Activated CD8-positive, alpha-beta memory T cell treated with anti-CD3 and anti-CD28 coated beads for 48 hours (primary cell): Measurements from ENCODE around the gene SMIM5.

Experiments used
- DNase-seq, 3 experiments: peaks; one replicate each; pipeline ENCODE4 v3.0.0-alpha.2; 2020; ENCODE audit warnings: low read depth in 2 of 3, low spot score in 2 of 3

Gene SMIM5

DNA sequence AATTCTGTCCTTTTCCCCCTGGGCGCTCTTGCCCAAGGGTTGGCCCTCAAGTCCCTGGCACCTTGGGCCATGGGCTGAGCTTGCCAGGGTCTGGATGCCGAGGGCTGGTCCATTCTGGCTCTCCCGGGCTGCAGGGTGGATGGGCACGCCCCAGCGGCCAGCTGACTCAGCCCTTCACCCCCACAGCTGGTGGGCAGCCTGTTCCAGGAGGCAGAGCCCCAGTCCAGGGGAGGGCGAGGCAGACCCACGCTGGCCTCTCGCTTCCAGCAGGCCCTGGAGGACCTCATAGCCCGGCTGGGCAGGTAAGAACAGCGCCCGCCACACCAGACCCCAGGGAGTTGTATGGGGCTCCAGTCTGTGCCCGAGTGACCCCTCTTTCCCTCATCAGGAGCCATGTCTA, 30.6 kb upstream of the SMIM5 start:
- no peak for DNase-seq

DNA sequence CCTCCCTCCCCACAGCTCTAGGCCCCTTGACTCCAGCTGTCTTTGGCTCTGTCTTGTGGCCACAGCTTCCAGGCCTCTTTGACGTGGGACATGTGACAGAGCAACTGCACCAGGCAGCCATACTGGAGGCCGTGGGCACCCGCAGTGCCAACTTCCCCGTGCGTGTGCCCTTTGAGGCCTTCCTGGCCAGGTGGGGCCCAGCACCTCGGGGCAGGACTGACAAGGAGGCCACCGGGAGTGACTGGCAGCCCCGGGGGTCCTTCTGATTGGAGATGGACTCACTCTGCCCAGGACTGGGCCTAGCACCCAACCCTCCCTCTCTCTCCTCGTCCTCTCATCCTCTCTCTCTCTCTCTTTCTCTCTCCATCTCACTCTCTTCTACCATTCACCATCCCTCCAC, 30.1 kb upstream of the SMIM5 start:
- DNase-seq, result no peak

DNA sequence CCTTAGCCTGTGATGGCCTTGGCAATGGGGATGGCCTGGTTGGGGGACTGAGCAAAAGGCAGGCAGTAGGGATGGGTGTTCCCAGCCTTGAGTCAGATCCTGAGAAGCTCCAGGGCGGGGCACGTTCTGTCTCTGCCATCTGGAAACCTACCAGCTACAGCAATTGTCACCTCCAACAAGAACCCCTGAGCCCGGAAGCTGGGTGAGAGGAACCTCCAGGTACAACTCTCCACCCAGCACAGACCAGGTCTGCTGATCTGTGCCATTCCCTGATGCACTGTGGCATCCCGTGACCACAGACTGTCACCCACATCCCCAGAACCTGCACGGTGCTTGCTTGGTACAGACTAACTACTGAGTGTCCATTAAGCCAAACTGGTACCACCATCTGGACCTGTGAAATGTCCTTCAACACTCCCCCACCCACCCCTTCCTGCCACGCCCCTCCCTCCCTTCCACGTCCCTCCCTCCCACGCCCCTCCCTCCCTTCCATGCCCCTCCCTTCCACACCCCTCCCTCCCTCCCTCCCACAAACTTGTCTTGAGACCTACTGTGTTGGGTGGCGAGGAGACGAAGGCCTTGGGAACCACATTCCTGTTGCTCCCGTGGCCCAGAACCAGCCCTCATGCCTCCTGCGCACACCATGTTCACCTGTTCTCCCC, 29.1 kb upstream of the SMIM5 start:
- DNase-seq, result no peak

DNA sequence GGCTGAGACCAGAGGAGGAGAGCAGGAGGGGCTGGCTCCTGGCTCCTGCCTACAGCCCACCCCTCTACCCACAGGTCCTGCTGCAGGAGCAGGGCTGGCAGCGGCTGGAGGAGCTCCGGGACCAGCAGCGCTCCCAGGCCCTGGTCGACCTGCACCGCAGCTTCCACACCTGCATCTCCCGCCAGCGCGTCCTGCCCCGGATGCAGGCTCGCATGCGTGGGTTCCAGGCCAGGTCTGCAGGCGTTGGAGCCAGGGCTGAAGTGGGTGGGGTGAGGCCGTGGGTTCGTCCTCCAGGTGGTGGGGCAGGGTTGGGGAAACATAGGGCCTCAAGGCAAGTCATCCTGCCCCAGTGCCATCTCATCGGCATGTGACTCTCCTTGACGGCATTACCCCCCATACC, 27.4 kb upstream of the SMIM5 start:
- no peak for DNase-seq

DNA sequence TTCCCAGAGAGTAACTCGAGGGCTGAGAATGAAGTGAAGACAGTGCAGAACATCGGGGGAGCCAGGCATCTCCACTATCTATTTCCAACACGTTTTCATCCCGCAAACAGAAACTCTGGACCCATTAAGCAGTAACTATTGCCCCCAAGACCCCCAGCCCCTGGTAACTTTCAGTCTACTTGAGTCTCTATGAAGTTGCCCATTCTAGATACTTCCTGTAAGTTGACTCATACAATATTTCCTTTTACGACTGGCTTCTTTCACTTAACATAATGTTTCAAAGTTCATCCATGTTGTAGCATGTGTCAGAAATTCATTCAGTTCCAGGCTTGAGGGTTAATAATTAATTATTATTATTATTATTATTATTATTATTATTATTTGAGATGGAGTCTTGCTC, 26.1 kb upstream of the SMIM5 start:
- no peak for DNase-seq

DNA sequence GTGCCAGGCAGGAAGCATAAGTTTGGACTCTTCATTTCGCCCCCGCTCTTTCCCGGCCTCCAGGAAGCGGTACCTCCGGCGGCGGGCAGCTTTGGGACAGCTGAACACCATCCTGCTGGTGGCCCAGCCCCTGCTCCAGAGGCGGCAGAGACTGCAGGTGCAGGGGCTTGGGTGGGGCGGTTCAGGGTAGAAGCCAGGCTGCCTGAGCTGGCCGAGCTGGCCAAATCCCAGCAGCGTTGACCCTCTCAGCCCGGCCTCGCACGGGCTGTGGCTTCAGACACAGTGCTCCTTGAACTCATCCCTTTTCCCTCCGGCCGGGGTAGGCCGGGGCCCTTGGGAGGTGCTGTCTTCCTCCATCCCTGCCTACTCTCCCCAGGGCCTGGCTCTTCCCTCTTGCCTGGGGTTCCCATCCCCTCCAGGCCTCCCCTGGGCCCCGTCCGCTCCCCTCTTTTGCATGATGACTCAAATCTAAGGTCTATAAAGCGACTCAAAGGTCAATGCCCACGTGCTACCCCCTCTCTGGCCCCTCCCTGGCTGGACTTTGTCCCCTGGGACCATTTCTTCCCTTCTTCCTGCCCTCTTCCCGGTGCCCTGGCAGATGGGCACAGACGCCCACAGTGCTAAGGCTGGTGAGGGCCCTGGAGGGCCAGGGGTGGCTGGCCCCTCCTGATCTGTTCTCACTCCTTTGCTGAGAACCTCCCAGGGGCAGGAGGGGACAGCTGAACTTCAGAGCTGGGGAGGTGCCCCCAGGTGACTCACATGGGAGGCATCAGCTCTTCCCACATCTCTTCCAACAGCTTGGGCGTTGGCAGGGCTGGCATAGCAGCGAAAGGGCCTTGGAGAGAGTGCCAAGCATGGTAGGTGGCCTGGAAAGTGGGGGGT, 22.9 kb upstream of the SMIM5 start:
- DNase-seq, result no peak

DNA sequence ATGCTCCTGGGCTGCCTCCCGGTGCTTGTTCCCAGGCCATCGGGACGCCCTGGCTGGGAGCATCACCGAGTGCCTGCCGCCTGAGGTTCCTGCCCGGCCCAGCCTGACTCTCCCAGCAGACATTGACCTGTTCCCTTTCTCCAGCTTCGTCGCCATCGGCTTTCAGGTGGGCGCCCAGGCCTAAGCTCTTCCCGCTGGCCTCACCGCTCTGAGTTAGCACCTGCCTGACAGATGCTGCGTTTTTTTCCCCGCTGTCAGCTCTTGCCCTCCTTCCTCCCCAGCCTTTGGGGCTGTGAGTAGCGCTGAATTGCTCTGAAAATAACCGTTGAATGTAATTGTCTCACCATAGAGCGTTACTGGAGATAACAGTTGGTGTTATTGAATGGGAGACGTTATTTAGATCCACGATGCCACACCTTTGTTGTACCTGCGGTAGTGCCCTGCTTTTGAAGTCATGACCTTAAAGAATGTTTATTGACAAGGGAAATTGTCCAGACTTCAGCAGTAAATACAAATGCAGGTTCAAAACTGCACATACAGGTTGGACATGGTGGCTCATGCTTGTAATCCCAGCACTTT, 21.3 kb upstream of the SMIM5 start:
- no peak for DNase-seq

DNA sequence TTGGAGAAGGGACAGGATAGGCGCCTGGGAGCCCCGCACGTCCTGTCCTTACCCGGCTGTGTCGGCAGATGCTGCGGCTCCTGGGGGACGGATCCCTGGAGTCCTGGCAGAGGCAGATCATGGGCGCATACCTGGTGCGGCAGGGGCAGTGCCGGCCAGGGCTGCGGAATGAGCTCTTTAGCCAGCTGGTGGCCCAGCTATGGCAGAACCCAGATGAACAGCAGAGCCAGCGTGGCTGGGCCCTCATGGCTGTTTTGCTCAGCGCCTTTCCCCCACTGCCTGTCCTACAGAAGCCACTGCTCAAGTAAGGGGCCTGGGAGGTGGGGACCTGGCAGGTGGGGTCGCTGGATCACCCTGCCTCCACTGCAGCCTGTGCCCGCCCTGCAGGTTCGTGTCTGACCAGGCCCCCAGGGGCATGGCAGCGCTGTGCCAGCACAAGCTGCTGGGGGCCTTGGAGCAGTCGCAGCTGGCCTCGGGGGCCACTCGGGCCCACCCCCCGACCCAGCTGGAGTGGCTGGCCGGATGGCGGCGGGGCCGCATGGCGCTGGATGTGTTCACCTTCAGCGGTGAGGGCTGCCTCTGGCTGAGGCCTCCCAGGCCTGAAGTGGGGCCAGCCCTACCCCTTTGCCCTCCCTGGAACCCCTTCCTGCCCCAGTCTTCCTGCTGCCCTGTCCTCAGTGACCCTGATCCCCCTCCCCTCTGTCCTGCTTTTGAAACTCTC, 20.2 kb upstream of the SMIM5 start:
- no peak for DNase-seq

DNA sequence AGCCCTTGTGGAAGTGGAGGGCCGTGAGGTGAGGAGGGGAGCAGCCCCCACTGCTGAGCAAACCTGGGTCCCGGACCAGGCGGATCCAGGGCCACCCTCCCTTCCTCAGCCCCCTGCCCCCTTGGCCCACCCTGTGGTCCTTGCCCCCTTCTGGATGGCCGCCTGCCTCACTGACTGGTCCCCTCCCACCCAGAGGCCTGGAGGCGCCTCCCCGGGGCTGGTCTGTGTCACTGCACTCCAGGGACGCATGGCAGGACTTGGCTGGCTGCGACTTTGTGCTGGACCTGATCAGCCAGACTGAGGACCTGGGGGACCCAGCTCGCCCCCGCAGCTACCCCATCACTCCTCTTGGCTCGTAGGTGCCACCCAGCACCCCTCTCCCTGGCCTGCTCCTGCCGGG, 19.2 kb upstream of the SMIM5 start:
- DNase-seq, result no peak

DNA sequence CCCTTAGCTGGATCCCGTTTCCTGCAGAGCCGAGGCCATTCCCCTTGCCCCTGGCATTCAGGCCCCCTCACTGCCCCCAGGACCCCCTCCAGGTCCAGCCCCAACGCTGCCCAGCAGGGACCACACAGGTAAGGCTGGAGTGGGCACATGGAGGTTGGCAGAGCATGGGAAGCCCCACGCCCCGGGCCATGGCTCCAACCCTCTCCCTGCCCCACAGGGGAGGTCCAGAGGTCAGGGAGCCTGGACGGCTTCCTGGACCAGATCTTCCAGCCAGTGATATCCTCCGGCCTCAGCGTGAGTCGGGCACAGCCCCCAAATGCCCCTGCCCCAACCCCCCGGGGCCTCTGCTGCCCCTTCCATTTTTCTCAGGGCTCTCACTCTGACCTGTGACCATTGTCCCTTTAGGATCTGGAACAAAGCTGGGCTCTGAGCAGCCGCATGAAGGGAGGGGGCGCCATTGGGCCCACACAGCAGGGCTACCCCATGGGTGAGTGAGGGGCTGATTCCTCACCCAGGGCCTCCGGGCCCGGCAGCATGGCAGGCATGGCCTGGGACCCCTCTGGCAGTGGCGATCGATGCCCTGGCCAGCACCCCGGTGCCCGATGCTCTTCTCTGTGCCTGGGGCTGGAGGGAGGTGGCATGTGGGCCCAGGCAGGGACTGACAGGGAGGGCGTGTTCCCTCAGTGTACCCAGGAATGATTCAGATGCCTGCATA, 18.5 kb upstream of the SMIM5 start:
- no peak for DNase-seq

DNA sequence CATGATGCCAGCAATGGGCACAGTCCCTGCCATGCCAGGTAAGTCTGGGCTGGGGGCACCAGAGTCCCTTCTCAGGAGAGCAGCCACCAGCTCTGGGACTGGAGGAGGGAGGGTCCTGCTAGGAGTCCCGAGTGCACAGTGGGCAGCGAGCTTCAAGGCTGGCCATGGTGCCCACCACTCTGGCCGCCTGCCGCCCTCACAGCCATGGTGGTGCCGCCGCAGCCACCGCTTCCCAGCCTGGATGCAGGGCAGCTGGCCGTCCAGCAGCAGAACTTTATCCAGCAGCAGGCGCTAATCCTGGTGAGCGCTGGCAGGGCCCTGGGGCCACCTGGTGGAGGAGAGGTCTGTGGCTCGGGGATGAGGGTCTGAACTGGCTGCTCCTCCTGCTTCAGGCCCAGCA, 17.9 kb upstream of the SMIM5 start:
- no peak for DNase-seq

DNA sequence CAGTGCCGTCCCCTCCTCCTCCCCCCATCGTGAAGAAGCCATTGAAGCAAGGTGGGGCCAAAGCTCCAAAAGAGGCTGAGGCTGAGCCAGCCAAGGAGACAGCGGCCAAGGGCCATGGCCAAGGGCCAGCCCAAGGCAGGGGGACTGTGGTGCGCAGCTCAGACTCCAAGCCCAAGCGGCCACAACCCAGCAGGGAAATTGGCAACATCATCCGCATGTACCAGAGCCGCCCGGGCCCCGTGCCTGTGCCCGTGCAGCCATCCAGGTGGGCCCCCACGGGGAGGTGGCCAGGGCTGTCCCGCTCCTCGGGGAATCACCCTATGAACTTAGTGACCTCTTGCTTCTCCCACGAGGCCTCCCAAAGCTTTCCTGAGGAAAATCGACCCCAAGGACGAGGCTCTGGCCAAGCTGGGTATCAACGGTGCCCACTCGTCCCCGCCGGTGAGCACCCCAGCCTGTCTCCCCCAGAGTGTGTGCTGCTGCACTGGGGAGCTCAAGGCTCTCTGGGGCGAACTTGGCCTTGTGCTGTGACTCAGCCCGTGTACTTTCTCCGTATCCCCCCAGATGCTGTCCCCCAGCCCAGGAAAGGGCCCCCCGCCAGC, 16.6 kb upstream of the SMIM5 start:
- no peak for DNase-seq

DNA sequence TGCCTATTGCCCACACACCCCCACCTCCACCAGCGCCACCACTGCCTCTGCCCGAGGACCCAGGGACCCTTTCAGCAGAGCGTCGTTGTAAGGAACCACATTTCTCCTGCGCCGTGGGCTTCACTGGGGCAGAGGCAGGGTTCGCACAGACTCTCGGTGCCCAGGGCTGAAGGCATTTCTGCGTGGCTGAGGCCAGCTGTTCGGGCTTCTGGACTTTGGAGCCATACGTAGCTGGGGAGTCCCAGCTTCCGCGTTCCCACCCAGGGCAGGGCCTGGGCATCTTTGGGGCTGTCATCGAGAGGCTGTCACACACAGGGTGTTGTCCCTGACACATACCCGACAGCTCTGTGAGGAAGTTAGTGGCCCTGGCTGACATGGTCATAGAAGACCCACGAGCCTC, 16.0 kb upstream of the SMIM5 start:
- no peak for DNase-seq

DNA sequence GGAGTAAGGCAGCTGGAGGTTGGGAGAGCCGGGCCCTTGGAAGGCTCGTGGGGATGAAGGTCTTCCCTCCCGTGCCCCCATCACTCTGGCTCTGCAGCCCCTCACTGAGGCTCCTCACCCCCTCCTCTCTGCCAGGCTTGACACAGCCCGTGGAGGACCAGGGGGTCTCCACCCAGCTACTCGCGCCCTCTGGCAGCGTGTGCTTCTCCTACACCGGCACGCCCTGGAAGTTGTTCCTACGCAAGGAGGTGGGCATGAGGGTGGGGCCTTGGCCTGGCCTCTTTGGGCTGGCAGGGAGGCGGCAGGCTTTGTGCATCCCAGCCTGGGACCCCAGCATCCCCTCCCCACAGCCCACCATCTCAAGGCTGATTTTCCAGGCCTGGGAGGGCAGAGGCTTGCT, 15.6 kb upstream of the SMIM5 start:
- no peak for DNase-seq

DNA sequence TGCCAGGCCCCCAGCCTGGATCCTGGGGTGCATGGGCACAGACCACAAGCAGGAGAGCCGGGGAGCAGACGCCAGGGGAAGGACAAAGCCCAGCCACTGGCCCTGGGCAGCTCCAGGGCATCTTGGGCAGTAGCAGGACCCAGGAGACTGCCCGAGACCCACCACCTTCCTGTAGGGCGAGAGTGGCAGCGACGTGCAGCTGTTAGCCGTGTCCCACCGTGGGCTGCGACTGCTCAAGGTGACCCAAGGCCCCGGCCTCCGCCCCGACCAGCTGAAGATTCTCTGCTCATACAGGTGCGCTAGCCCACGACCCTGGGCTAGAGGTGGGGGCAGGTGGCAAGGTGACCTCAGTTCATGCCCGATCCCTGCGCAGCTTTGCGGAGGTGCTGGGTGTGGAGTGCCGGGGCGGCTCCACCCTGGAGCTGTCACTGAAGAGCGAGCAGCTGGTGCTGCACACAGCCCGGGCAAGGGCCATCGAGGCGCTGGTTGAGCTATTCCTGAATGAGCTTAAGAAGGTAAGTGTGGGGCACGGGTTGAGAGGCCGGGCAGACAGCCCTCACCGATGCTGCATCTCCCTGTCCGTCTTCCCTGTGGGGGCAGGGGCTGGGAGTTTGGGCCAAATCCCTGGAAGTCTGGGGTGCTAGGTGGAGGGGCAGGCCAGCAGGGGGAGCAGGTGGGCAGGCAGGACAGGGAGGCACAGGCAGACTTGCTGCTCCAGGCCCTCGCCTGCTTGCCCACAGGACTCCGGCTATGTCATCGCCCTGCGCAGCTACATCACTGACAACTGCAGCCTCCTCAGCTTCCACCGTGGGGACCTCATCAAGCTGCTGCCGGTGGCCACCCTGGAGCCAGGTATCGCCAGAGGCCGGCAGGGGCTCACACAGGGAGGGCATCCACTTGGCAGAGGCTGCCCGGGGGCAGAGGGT, 13.5 kb upstream of the SMIM5 start:
- no peak for DNase-seq

DNA sequence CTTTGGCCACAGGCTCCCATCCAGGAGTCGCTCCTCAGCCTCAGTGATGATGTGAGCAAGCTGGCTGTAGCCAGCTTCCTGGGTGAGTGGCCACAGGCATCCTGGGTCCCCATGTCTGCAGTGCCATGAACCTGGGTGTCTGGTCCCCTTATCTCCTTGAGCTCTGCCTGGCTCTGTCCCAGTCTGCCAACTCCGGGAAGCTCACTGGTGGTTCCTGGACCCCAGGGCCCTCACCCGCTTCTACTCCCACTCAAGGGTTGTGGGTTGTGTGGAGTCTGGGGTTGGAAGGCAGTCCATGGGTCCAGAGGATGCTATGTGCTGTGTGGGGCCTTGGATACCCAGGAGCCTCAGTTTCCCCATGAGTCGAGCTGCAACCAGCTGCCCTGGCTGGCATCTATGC, 11.7 kb upstream of the SMIM5 start:
- DNase-seq, result no peak

DNA sequence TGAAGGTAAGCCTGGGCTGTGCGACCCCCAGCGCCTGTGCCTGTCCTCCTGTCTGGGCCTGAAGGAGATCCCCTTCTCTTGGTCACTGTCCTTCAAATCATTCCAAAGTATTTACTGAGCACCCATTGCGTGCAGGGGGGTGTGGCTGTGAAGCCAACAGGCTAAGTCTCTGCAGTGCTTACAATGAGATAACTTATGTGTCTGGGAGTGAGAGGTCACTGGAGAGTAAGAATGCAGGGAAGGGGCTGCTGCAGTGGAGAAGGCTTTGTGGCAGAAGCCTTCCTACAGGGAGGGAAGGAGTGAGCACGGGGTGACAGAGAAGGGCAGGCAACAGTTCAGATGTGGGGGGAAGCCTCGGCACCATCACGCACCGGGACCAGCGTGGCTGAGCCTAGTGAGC, 11.2 kb upstream of the SMIM5 start:
- no peak for DNase-seq

DNA sequence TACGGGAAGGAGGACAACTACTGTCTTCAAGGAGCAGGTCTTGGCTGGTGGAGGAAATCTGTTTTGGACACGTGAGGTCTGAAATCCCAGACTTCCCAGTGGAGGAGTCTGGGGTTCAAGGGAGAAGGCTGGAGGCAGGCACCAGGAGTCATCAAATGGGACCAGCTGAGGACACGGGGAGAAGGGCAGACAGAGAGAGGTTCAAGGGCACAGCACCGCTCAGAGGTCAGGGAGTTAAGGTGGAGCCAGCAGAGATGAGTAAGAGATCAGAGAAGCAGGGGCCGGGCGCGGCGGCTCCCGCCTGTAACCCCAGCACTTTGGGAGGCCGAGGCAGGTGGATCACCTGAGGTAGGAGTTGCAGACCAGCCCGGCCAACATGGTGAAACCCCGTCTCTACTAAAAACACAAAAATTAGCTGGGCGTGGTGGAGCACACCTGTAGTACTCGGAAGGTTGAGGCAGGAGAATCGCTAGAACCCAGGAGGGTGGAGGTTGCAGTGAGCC, 10.4 kb upstream of the SMIM5 start:
- DNase-seq, result no peak

DNA sequence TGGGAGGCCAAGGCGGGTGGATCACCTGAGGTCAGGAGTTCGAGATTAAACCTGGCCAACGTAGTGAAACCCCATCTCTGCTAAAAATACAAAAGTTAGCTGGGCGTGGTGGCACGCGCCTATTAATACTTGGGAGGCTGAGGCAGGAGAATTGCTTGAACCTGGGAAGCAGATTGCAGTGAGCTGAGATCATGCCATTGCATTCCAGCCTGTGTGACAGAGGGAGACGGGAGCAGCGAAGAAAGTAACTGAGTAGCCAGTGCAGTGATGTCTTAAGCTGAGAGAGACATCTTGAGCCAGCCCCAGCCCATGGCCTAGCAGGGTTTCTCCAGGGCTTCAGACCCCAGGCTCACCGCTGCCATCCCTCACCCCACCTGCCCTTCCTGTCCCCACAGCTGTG, 9.8 kb upstream of the SMIM5 start:
- DNase-seq, result no peak

DNA sequence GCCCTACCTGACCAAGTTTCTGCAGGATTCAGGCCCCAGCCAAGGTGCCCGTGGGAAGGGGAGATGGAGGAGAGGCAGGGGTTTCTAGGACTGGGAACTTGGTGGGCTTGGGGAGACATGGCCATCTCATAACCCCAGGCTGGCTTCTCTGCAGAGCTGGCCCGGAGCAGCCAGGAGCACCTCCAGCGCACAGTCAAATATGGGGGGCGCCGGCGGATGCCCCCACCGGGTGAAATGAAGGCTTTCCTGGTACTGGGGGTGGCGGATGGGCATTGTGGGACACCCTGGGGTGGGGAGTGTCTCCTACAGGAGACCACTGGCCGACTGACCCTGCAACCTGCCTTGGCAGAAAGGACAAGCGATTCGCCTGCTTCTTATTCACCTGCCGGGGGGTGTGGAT, 9.2 kb upstream of the SMIM5 start:
- DNase-seq, result no peak
